ENCODE measurements around the gene SRSF4.

GRCh38 chr1:29210278-29211085 is 28.8 kb upstream of the SRSF4 start:
- TF ChIP-seq EZH2 (IDR thresholded peaks at IDR 0.05; ENCODE audit: borderline replicate concordance, low read length) (no peak), CTCF (conservative IDR thresholded peaks at IDR 0.05 in 1 of 2, IDR thresholded peaks at IDR 0.05 in 1 of 2; ENCODE audit: extremely low read depth in 1 of 2, insufficient read depth in 1 of 2, low read depth in 1 of 2, low read length in 2 of 2) (no peak)

Measured in mammary epithelial cell (primary cell).